DND-41 (cell line): ENCODE measurements around the gene ENAH.
"Not testable (repeated sequence)": the region's sequence is repeated elsewhere in the genome, so short reads cannot be mapped to it uniquely, and the experiment has no call there.

Experiments
- ATAC-seq: fragments of 200-7000 bp; cut with Tn5 transposase; 3 replicates; pipeline ENCODE4 v1.9.1; 2021; ENCODE audit warnings: low read depth; ENCODE audit not compliant: insufficient read depth
- DNase-seq: peaks from one replicate; pipeline ENCODE4 v3.0.0-alpha.2; 2020
- H2AFZ ChIP-seq: 2 replicates; pipeline ENCODE4 v1.6.0; 2012; ENCODE audit warnings: low read depth, low read length
- H3K27ac ChIP-seq: 2 replicates; pipeline ENCODE4 v1.5.1; 2012; ENCODE audit warnings: low read length, inconsistent platforms
- H3K27me3 ChIP-seq: fragments of 200-600 bp; sonication (generic); 2 replicates; pipeline ENCODE4 v1.6.0; 2012; ENCODE audit warnings: low read length, mild to moderate bottlenecking, inconsistent platforms; ENCODE audit not compliant: insufficient read depth, poor library complexity
- H3K36me3 ChIP-seq: 2 replicates; pipeline ENCODE4 v1.5.1; 2012; ENCODE audit warnings: low read length, inconsistent platforms; ENCODE audit not compliant: insufficient read depth
- H3K4me1 ChIP-seq: 2 replicates; pipeline ENCODE4 v1.5.1; 2012; ENCODE audit warnings: mild to moderate bottlenecking, low read length; ENCODE audit not compliant: insufficient read depth
- H3K4me2 ChIP-seq: 2 replicates; pipeline ENCODE4 v1.6.0; 2012; ENCODE audit warnings: mild to moderate bottlenecking, moderate library complexity, low read length, inconsistent platforms; ENCODE audit not compliant: insufficient read depth
- H3K4me3 ChIP-seq, 2 experiments: fragments of 200-600 bp in 1 of 2; shearing (Covaris generic) in 1 of 2; 2 replicates each; pipeline ENCODE4 v1.5.1; 2012 to 2016; ENCODE audit warnings: inconsistent platforms in 2 of 2, low read length in 2 of 2, mild to moderate bottlenecking in 2 of 2, low read depth in 1 of 2, moderate library complexity in 1 of 2
- H3K79me2 ChIP-seq: 2 replicates; pipeline ENCODE4 v1.6.0; 2012; ENCODE audit warnings: low read length, inconsistent platforms; ENCODE audit not compliant: insufficient read depth
- H3K9ac ChIP-seq: 2 replicates; pipeline ENCODE4 v1.6.0; 2012; ENCODE audit warnings: low read depth, mild to moderate bottlenecking, inconsistent platforms, low read length, moderate library complexity
- H3K9me3 ChIP-seq: 2 replicates; pipeline ENCODE4 v1.5.1; 2012; ENCODE audit warnings: low read length, moderate library complexity, mild to moderate bottlenecking, inconsistent platforms; ENCODE audit not compliant: insufficient read depth, severe bottlenecking
- H4K20me1 ChIP-seq: 2 replicates; pipeline ENCODE4 v1.6.0; 2012; ENCODE audit warnings: low read length; ENCODE audit not compliant: insufficient read depth
- CTCF ChIP-seq: IDR thresholded peaks from 2 replicates; pipeline ENCODE4 v1.5.1; 2012; ENCODE audit warnings: borderline replicate concordance, low read length, moderate library complexity, mild to moderate bottlenecking; ENCODE audit not compliant: poor library complexity, severe bottlenecking; ENCODE audit errors: extremely low read depth
- EZH2 ChIP-seq: IDR thresholded peaks from 3 replicates; pipeline ENCODE4 v1.6.1; 2012; ENCODE audit warnings: borderline replicate concordance, low read depth, mild to moderate bottlenecking, moderate library complexity, low read length, inconsistent platforms; ENCODE audit not compliant: severe bottlenecking

ENAH gene

GRCh38 chr1:225627304-225627947 is 25.5 kb downstream of the ENAH start:
- no peaks in the 10 kb centered on the region for H3K36me3 ChIP-seq
- TF ChIP-seq CTCF (no peak), EZH2 (no peak)
- no peak overlapping the region for H3K27ac ChIP-seq
- H3K79me2 ChIP-seq = no peaks in the 10 kb centered on the region
- no peaks in the 10 kb centered on the region for H4K20me1 ChIP-seq
- ATAC-seq (no peak), DNase-seq (no peak)
- H2AFZ ChIP-seq = no peak overlapping the region
- H3K4me1 ChIP-seq = no peaks in the 10 kb centered on the region
- H3K9me3 ChIP-seq = no peaks in the 10 kb centered on the region
- no peak overlapping the region for H3K9ac ChIP-seq
- H3K4me3 ChIP-seq = no peak overlapping the region
- H3K27me3 ChIP-seq = no peaks in the 10 kb centered on the region
- no peak overlapping the region for H3K4me2 ChIP-seq

- Histone ChIP-seq H2AFZ (no peak overlapping the region), H3K4me2 (no peak overlapping the region), H3K27ac (no peak overlapping the region), H3K36me3 (no peaks in the 10 kb centered on the region), H4K20me1 (no peaks in the 10 kb centered on the region), H3K9me3 (no peaks in the 10 kb centered on the region), H3K27me3 (no peaks in the 10 kb centered on the region), H3K9ac (no peak overlapping the region), H3K4me1 (no peaks in the 10 kb centered on the region), H3K79me2 (no peaks in the 10 kb centered on the region), H3K4me3 (no peak overlapping the region)
- no peak for TF ChIP-seq EZH2
- TF ChIP-seq CTCF = no peak
- ATAC-seq (no peak), DNase-seq (no peak)
Measured at GRCh38 chr1:225626698-225627097, 26.2 kb downstream of the ENAH start.

- H3K4me1 ChIP-seq = no peaks in the 10 kb centered on the region
- DNase-seq (no peak), ATAC-seq (no peak)
- no peak overlapping the region for H3K4me2 ChIP-seq
- no peak overlapping the region for H2AFZ ChIP-seq
- no peak overlapping the region for H3K4me3 ChIP-seq
- no peak overlapping the region for H3K27ac ChIP-seq
- no peak overlapping the region for H3K9ac ChIP-seq
- TF ChIP-seq EZH2 (no peak), CTCF (no peak)
- H3K9me3 ChIP-seq = no peaks in the 10 kb centered on the region
- H3K36me3 ChIP-seq = no peaks in the 10 kb centered on the region
- H3K27me3 ChIP-seq = no peaks in the 10 kb centered on the region
- no peaks in the 10 kb centered on the region for H3K79me2 ChIP-seq
- no peaks in the 10 kb centered on the region for H4K20me1 ChIP-seq
Measured at GRCh38 chr1:225617956-225618355, 35.0 kb downstream of the ENAH start.

- no peaks in the 10 kb centered on the region for H3K79me2 ChIP-seq
- no peak overlapping the region for H2AFZ ChIP-seq
- no peak overlapping the region for H3K4me3 ChIP-seq
- H3K4me2 ChIP-seq = no peak overlapping the region
- no peak overlapping the region for H3K27ac ChIP-seq
- H3K9me3 ChIP-seq = no peaks in the 10 kb centered on the region
- no peaks in the 10 kb centered on the region for H3K4me1 ChIP-seq
- H3K36me3 ChIP-seq = no peaks in the 10 kb centered on the region
- H3K27me3 ChIP-seq = no peaks in the 10 kb centered on the region
- ATAC-seq (no peak), DNase-seq (no peak)
- no peaks in the 10 kb centered on the region for H4K20me1 ChIP-seq
- H3K9ac ChIP-seq = no peak overlapping the region
- TF ChIP-seq CTCF (no peak), EZH2 (no peak)
Measured at GRCh38 chr1:225617479-225617878, 35.4 kb downstream of the ENAH start.

- not testable (repeated sequence) for H3K36me3 ChIP-seq, H3K4me3 ChIP-seq, H2AFZ ChIP-seq, H3K9me3 ChIP-seq, H3K4me1 ChIP-seq, H4K20me1 ChIP-seq, DNase-seq, ATAC-seq, H3K27ac ChIP-seq, H3K27me3 ChIP-seq, H3K9ac ChIP-seq, H3K4me2 ChIP-seq, H3K79me2 ChIP-seq
Measured at GRCh38 chr1:225615403-225615790, 37.5 kb downstream of the ENAH start.
